Femur (tissue), 1 donor: ENCODE measurements around the gene TMEFF2.
"Not testable (repeated sequence)": the region's sequence is repeated elsewhere in the genome, so short reads cannot be mapped to it uniquely, and the experiment has no call there.

Experiments used
- DNase-seq: peaks from one replicate; pipeline ENCODE4 v3.0.0-alpha.2; 2017

Gene TMEFF2

GRCh38 chr2:191927319-191927867, 267.3 kb downstream of the TMEFF2 start:
- DNase-seq = peak; percentile 20

GRCh38 chr2:191926671-191927070, 268.1 kb downstream of the TMEFF2 start:
- DNase-seq = no peak

- DNase-seq = no peak
Measured at GRCh38 chr2:191923652-191923997, 271.1 kb downstream of the TMEFF2 start.

GRCh38 chr2:191922736-191923651, 271.7 kb downstream of the TMEFF2 start:
- DNase-seq = no peak

GRCh38 chr2:191921650-191922049, 273.1 kb downstream of the TMEFF2 start:
- DNase-seq = not testable (repeated sequence)

- DNase-seq = no peak
Measured at GRCh38 chr2:191920502-191920901, 274.2 kb downstream of the TMEFF2 start.

- DNase-seq = no peak
Measured at GRCh38 chr2:191917967-191918651, 276.6 kb downstream of the TMEFF2 start.

- DNase-seq = no peak
Measured at GRCh38 chr2:191917430-191917881, 277.3 kb downstream of the TMEFF2 start.

- DNase-seq = no peak
Measured at GRCh38 chr2:191916826-191917225, 277.9 kb downstream of the TMEFF2 start.

- no peak for DNase-seq
Measured at GRCh38 chr2:191915750-191916149, 279.0 kb downstream of the TMEFF2 start.

GRCh38 chr2:191913796-191914195, 280.9 kb downstream of the TMEFF2 start:
- DNase-seq = no peak

GRCh38 chr2:191912764-191913163, 282.0 kb downstream of the TMEFF2 start:
- DNase-seq = no peak

- DNase-seq = no peak
Measured at GRCh38 chr2:191910518-191910917, 284.2 kb downstream of the TMEFF2 start.

- DNase-seq = no peak
Measured at GRCh38 chr2:191908874-191909273, 285.9 kb downstream of the TMEFF2 start.

GRCh38 chr2:191907545-191907944, 287.2 kb downstream of the TMEFF2 start:
- no peak for DNase-seq

GRCh38 chr2:191907091-191907490, 287.6 kb downstream of the TMEFF2 start:
- DNase-seq = no peak

GRCh38 chr2:191905336-191905735, 289.4 kb downstream of the TMEFF2 start:
- no peak for DNase-seq

GRCh38 chr2:191901031-191901430, 293.7 kb downstream of the TMEFF2 start:
- DNase-seq = no peak

GRCh38 chr2:191899410-191899809, 295.3 kb downstream of the TMEFF2 start:
- DNase-seq = no peak
